Heart left ventricle (tissue), 13 donors: ENCODE results near the gene TLL1.

Experiments
- CTCF ChIP-seq, 12 donors: fragments of 200-600 bp; sonication (generic) in 4 of 12; IDR thresholded peaks; one replicate each; pipeline versions ENCODE4 v1.5.0 to v1.8.0; 2018 to 2022; ENCODE audit warnings: antibody characterized with exemption in 12 of 12, mild to moderate bottlenecking in 5 of 12
- POLR2A ChIP-seq, 2 donors: fragments of 450-650 bp; IDR thresholded peaks; one replicate each; pipeline ENCODE4 v1.6.1; 2017; ENCODE audit warnings: antibody characterized with exemption in 2 of 2, mild to moderate bottlenecking in 2 of 2, moderate library complexity in 2 of 2
- donor health status: ischemic (EF 13 %, LVEDD 7.1; RV severe dilation, severe dysfunction).
- donor health status: DM: no; HTN: yes; CAD: no.
- donor health status: DM: no; HTN: no; CAD: no.
- donor health status: ischemic (EF 25% LVEDD 6.9; RV normal size, moderate dysfunction).
- donor health status: ischemic (EF 25% LVEDD 5.7; RV mildly dilated, moderate dysfunction).
- donor health status: ischemic (EF 35%, LVEDD 5.7; RV mildly dilated, moderate dysfunction).
- donor health status: nonischemic (EF 11% LVEDD 7.7; RV severe dilation, severe dysfunction).
- donor health status: DM: yes; HTN: yes; CAD: no.
- donor health status: PGD.
- donor health status: ischemic (EF 29% LVEDD 5.4; RV normal size, mild dysfunction).
- donor health status: nonischemic (EF 23%, LVEDD 6.1; RV moderate dilation, normal function).

GRCh38 chr4:165915215-165915614, 42.2 kb downstream of the TLL1 start:
- no peak for TF ChIP-seq POLR2A (IDR thresholded peaks at IDR 0.05)
- TF ChIP-seq CTCF (IDR thresholded peaks at IDR 0.05), result no peak
